GM23248 (cell line): Measurements from ENCODE around the gene IRF6. TPM values are rescaled to one million over a fixed set of nuclear protein-coding genes. Genes with fewer than 3 reads are reported as not detected.

Experiments
- DNase-seq: peaks from one replicate; pipeline ENCODE4 v3.0.0-alpha.2; 2015
- H2AFZ ChIP-seq: fragments of 200-600 bp; sonication (generic); 2 replicates; pipeline ENCODE4 v1.6.1; 2016; ENCODE audit warnings: antibody characterized with exemption
- H3F3A ChIP-seq: fragments of 200-600 bp; sonication (generic); 2 replicates; pipeline ENCODE4 v1.6.1; 2016; ENCODE audit warnings: mild to moderate bottlenecking, antibody characterized with exemption, mixed run types; ENCODE audit not compliant: insufficient read depth
- H3K27ac ChIP-seq: fragments of 200-600 bp; sonication (generic); 2 replicates; pipeline ENCODE4 v1.5.1; 2016; ENCODE audit warnings: mild to moderate bottlenecking
- H3K27me3 ChIP-seq: fragments of 200-600 bp; sonication (generic); replicated peaks from 2 replicates; pipeline ENCODE4 v1.6.1; 2016; ENCODE audit warnings: mild to moderate bottlenecking; ENCODE audit not compliant: insufficient read depth
- H3K36me3 ChIP-seq: fragments of 200-600 bp; sonication (generic); 2 replicates; pipeline ENCODE4 v1.6.1; 2016; ENCODE audit warnings: low read depth, mild to moderate bottlenecking
- H3K4me1 ChIP-seq: fragments of 200-600 bp; sonication (generic); 2 replicates; pipeline ENCODE4 v1.6.1; 2016; ENCODE audit warnings: mild to moderate bottlenecking; ENCODE audit not compliant: insufficient read depth
- H3K4me2 ChIP-seq: fragments of 200-600 bp; sonication (generic); one replicate; pipeline ENCODE4 v1.6.1; 2016; ENCODE audit warnings: mild to moderate bottlenecking; ENCODE audit not compliant: unreplicated experiment
- H3K4me3 ChIP-seq: fragments of 200-600 bp; sonication (generic); 2 replicates; pipeline ENCODE4 v1.5.1; 2016; ENCODE audit warnings: mild to moderate bottlenecking
- H3K79me2 ChIP-seq: fragments of 200-600 bp; sonication (generic); 2 replicates; pipeline ENCODE4 v1.6.1; 2016; ENCODE audit warnings: mild to moderate bottlenecking; ENCODE audit not compliant: insufficient read depth
- H3K9ac ChIP-seq: fragments of 200-600 bp; sonication (generic); 2 replicates; pipeline ENCODE4 v1.6.1; 2016; ENCODE audit warnings: mild to moderate bottlenecking
- H3K9me2 ChIP-seq: fragments of 200-600 bp; sonication (generic); 2 replicates; pipeline ENCODE4 v1.6.1; 2016; ENCODE audit warnings: mixed run types, mild to moderate bottlenecking, moderate library complexity; ENCODE audit not compliant: insufficient read depth
- H3K9me3 ChIP-seq: fragments of 200-600 bp; sonication (generic); one replicate; pipeline ENCODE4 v1.6.1; 2017; ENCODE audit warnings: low read depth
- H4K20me1 ChIP-seq: fragments of 200-600 bp; sonication (generic); 2 replicates; pipeline ENCODE4 v1.6.0; 2016; ENCODE audit not compliant: insufficient read depth
- EZH2 ChIP-seq: fragments of 200-600 bp; sonication (generic); IDR thresholded peaks from 2 replicates; pipeline ENCODE4 v1.6.1; 2018; ENCODE audit warnings: antibody characterized with exemption, mild to moderate bottlenecking; ENCODE audit not compliant: insufficient read depth, poor library complexity, severe bottlenecking
- EZH2phosphoT487 ChIP-seq: fragments of 200-600 bp; sonication (generic); IDR thresholded peaks from 2 replicates; pipeline ENCODE4 v1.6.1; 2018; ENCODE audit warnings: antibody characterized with exemption, moderate library complexity, mild to moderate bottlenecking, low read depth; ENCODE audit not compliant: insufficient read depth
- WGBS, 2 experiments: methylation state at CpG; one replicate each; pipeline ENCODE4 v1.1.6; 2015 to 2017; ENCODE audit warnings: low lambda C conversion rate in 2 of 2, low coverage in 1 of 2; ENCODE audit errors: missing lambda C conversion rate in 2 of 2; 5-methylcytosine and 5-hydroxymethylcytosine counted together
- in situ Hi-C: fragments of 300-500 bp; cut with MboI; formaldehyde crosslinking; loops from 2 replicates; pipeline ENCODE4 v1.15.0; 2020
- polyA plus RNA-seq: library from polyadenylated mRNA; unstranded; fragments of >200 nt; fragmentation: Nextera tagmentation; extraction: Ambion mirVana; gene quantifications from 2 replicates; pipeline ENCODE4 v1.2.1, GENCODE V29; 2016
- total RNA-seq: library from RNA; depleted of rRNA; stranded (reverse); fragments of >200 nt; shearing (Covaris generic); gene quantifications from 2 replicates; pipeline ENCODE4 v1.2.3, GENCODE V29; 2014; rRNA removed

IRF6 gene
- total RNA-seq: 1.3 and 1.6 TPM in 2 replicates
- polyA plus RNA-seq: 0.84 and 0.86 TPM in 2 replicates

DNA sequence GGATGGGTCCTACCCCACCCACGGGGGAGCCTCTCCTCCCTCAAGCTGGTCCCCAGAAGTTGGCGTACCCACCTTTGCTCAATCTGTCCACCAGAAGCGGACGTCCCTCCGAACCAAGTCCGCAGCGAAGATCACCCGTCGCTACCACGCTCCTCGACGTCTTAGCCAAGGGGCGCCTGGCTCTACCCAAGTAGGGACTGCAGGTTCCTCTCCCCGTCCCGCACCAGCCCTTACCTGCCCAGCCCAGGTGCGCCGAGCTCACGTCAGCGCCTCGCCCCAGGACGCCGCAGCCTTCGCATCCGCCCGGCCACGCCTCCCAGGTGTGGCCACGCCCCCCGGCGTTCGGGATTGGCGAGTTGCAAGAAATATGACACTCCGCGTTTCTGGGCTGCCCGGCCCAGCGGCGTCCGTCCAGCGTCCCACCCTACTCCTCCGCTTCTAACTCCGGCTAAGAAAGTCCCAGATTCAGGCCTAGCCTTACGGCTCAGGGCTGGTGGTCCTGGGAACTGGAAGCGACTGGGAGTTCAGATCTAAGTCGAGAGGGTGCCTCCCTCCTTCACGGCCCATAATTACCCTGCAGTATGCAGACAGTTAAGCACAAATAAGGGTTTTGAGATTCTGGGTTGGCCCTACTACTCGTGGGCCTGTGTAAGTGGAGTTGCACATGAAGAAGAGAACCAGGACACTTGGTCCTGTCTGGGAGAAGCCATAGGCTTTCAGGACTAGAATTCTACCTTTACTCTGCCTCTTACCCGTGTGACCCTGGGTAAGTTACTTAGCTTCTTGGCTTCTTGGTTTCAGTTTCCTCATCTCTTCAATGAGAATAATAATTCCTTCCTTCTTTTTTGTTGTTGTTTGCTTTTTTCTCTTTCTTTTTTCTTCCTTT lies at the start of gene IRF6:
Gene IRF6, minus strand, starts transcription at position 268 of the 886 bp plus-strand sequence. CDS start 4,729 bp downstream, outside the sequence.
- Histone ChIP-seq H3K27ac (peak within 1 kb of the TSS; percentile 45), H3K9me3 (no peaks in the 10 kb centered on the region), H3K9ac (peak within 1 kb of the TSS; percentile 62), H3K4me2 (peak within 1 kb of the TSS; percentile 62), H3F3A (peaks cover 18% of the 10 kb centered on the region), H3K4me3 (peak within 1 kb of the TSS; percentile 64), H3K79me2 (no peaks in the 10 kb centered on the region), H3K4me1 (peaks cover 25% of the 10 kb centered on the region), H2AFZ (peak within 1 kb of the TSS; percentile 80), H3K9me2 (no peaks in the 10 kb centered on the region), H4K20me1 (no peaks in the 10 kb centered on the region), H3K36me3 (no peaks in the 10 kb centered on the region), H3K27me3 (no peaks in the 10 kb centered on the region)
- TF ChIP-seq EZH2: no peak
- peak; percentile 78 for DNase-seq
- 8 to 9% methylated on average over 46 of the region's 46 CpGs for WGBS, 2 experiments
- in situ Hi-C loops: no loop called here

DNA sequence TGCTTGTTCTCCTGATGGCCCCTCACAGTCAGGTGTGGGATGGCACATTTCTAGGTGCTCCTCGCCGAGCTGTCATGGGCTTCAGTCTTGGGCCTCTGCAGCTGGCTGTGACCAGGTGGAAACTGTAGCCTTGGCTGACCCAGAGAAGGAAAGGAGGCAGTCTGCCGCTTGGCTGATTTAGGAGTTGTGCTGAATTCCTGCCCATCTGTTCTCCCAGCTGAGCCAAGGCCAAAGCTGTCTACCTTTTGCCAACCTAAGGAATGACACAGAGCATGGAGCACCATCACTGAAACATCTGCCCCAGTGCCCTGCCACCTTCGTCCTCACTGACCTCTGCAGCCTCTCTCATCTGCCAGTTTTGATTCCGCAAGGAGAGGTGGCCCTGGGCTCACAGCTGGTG lies 49.7 kb upstream of the IRF6 start:
- Histone ChIP-seq H3F3A (peaks cover 10% of the 10 kb centered on the region; the same call in 1 of the 2 replicates), H2AFZ (no peak overlapping the region), H4K20me1 (no peaks in the 10 kb centered on the region), H3K4me3 (no peak overlapping the region), H3K27ac (no peak overlapping the region), H3K9ac (no peak overlapping the region), H3K4me2 (no peak overlapping the region), H3K9me3 (no peaks in the 10 kb centered on the region), H3K27me3 (no peaks in the 10 kb centered on the region), H3K36me3 (peaks cover 35% of the 10 kb centered on the region), H3K9me2 (no peaks in the 10 kb centered on the region), H3K79me2 (peaks cover 7% of the 10 kb centered on the region), H3K4me1 (peaks cover 9% of the 10 kb centered on the region)
- no peak for DNase-seq
- TF ChIP-seq EZH2phosphoT487: no peak
- TF ChIP-seq EZH2: no peak
- in situ Hi-C loops: loop anchor here (25.0 kb wide), 1 partner anchor 432 kb away; no protein-coding TSS in a partner anchor
- 81 to 90% methylated on average over 5 of the region's 5 CpGs for whole genome bisulfite sequencing, 2 experiments

DNA sequence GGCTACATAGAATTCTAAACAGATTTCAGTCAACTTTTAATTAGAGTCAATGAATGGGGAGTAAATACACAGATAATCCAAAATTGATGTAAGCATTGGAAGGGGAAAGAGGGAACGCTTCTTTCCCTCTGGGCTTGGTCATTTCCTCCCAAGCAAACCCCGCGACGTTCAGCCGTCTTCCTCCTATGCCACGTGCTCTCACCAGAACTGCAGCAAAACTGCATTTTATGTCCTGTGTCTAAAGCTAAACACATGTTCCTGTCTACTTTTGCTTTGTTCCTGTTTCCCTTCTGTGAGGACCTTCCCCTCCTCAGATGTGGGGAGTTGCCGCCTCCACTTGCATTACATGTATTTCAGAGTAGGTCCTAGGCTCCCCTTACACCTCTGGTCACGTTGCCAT lies 49.1 kb upstream of the IRF6 start:
- WGBS, 2 experiments: 95% methylated on average over 8 of the region's 8 CpGs
- Histone ChIP-seq H3K9me2 (no peaks in the 10 kb centered on the region), H3K79me2 (peaks cover 10% of the 10 kb centered on the region), H3K4me3 (no peak overlapping the region), H3K9me3 (no peaks in the 10 kb centered on the region), H2AFZ (no peak overlapping the region), H3K4me1 (peaks cover 9% of the 10 kb centered on the region), H3K36me3 (peaks cover 37% of the 10 kb centered on the region), H3F3A (peaks cover 10% of the 10 kb centered on the region), H4K20me1 (no peaks in the 10 kb centered on the region), H3K27ac (no peak overlapping the region), H3K4me2 (no peak overlapping the region), H3K9ac (no peak overlapping the region), H3K27me3 (no peaks in the 10 kb centered on the region)
- in situ Hi-C loops: loop anchor here (25.0 kb wide), 1 partner anchor 432 kb away; no protein-coding TSS in a partner anchor
- DNase-seq: no peak
- no peak for TF ChIP-seq EZH2
- no peak for TF ChIP-seq EZH2phosphoT487

DNA sequence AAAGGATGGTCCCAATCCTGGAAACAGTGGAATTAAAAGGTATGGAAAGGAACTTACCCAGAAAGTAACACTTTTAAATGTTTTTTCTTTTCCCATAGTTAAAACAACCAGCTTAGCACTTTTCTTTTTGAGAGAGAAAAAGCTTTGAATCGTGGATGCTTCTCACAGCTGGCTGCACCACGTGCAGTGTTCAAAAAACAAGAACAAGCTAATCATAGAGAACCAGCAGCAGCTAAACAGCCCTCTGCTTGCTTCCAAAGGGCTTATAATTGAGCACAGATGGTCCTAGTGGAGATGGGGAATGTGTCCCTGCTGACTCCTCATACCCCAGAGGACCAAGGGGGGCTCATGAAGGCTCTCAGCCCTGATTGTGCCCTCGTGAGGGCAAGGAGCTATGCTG lies 48.3 kb upstream of the IRF6 start:
- H3K36me3 ChIP-seq: peaks cover 37% of the 10 kb centered on the region
- no peaks in the 10 kb centered on the region for H3K9me3 ChIP-seq
- H4K20me1 ChIP-seq: no peaks in the 10 kb centered on the region
- no peak overlapping the region for H3K4me2 ChIP-seq
- DNase-seq: no peak
- H3K27me3 ChIP-seq: no peaks in the 10 kb centered on the region
- H3K4me1 ChIP-seq: peaks cover 9% of the 10 kb centered on the region
- no peaks in the 10 kb centered on the region for H3K9me2 ChIP-seq
- H3K79me2 ChIP-seq: peaks cover 17% of the 10 kb centered on the region
- 15 to 33% methylated on average over 3 of the region's 3 CpGs for WGBS, 2 experiments
- H3K9ac ChIP-seq: no peak overlapping the region
- H2AFZ ChIP-seq: no peak overlapping the region
- no peak overlapping the region for H3K27ac ChIP-seq
- TF ChIP-seq EZH2phosphoT487: no peak
- no peak for TF ChIP-seq EZH2
- H3K4me3 ChIP-seq: no peak overlapping the region
- peaks cover 10% of the 10 kb centered on the region for H3F3A ChIP-seq
- in situ Hi-C loops: loop anchor here (25.0 kb wide), 1 partner anchor 433 kb away; no protein-coding TSS in a partner anchor
